H9 (cell line): ENCODE measurements around the gene BRDT. TPM values are rescaled to one million over a fixed set of nuclear protein-coding genes. Genes with fewer than 3 reads are reported as not detected.

ENCODE experiments used
- DNase-seq: peaks from one replicate; pipeline ENCODE4 v3.0.0-alpha.2; 2017
- H2AFZ ChIP-seq: one replicate; pipeline ENCODE4 v1.6.1; 2013; ENCODE audit warnings: mild to moderate bottlenecking, low read length, control low read depth, moderate library complexity
- H2AK5ac ChIP-seq: 2 replicates; pipeline ENCODE4 v1.6.1; 2013; ENCODE audit warnings: low read length, control low read depth, mixed read lengths; ENCODE audit not compliant: insufficient read length
- H2BK120ac ChIP-seq: one replicate; pipeline ENCODE4 v1.6.1; 2013; ENCODE audit warnings: low read depth, mild to moderate bottlenecking, low read length, control low read depth, inconsistent platforms; ENCODE audit not compliant: poor library complexity, severe bottlenecking
- H2BK12ac ChIP-seq: 2 replicates; pipeline ENCODE4 v1.6.1; 2013; ENCODE audit warnings: low read length, control low read depth, mixed read lengths, low read depth; ENCODE audit not compliant: insufficient read length
- H2BK15ac ChIP-seq: 2 replicates; pipeline ENCODE4 v1.6.1; 2013; ENCODE audit warnings: low read depth, low read length, control low read depth
- H2BK20ac ChIP-seq: one replicate; pipeline ENCODE4 v1.6.1; 2013; ENCODE audit warnings: low read depth, mild to moderate bottlenecking, low read length, control low read depth, inconsistent platforms; ENCODE audit not compliant: poor library complexity, severe bottlenecking
- H2BK5ac ChIP-seq: 2 replicates; pipeline ENCODE4 v1.6.1; 2013; ENCODE audit warnings: low read length, control low read depth, mixed read lengths; ENCODE audit not compliant: insufficient read length
- H3K14ac ChIP-seq: 2 replicates; pipeline ENCODE4 v1.6.1; 2013; ENCODE audit warnings: low read length, control low read depth; ENCODE audit not compliant: insufficient read depth
- H3K18ac ChIP-seq: 2 replicates; pipeline ENCODE4 v1.6.1; 2013; ENCODE audit warnings: low read depth, mild to moderate bottlenecking, mixed read lengths, low read length, control low read depth; ENCODE audit not compliant: insufficient read length
- H3K23ac ChIP-seq: 2 replicates; pipeline ENCODE4 v1.6.1; 2013; ENCODE audit warnings: low read length, control low read depth, mixed read lengths, low read depth; ENCODE audit not compliant: insufficient read length
- H3K23me2 ChIP-seq: 2 replicates; pipeline ENCODE4 v1.6.1; 2013; ENCODE audit warnings: low read depth, mild to moderate bottlenecking, mixed read lengths, low read length, control low read depth; ENCODE audit not compliant: insufficient read length, poor library complexity, severe bottlenecking
- H3K27ac ChIP-seq: 2 replicates; pipeline ENCODE4 v1.5.1; 2013; ENCODE audit warnings: low read length, control low read depth, mixed read lengths, low read depth; ENCODE audit not compliant: insufficient read length
- H3K27me3 ChIP-seq: 2 replicates; pipeline ENCODE4 v1.6.1; 2013; ENCODE audit warnings: low read length, control low read depth, inconsistent platforms; ENCODE audit not compliant: insufficient read depth
- H3K4ac ChIP-seq: 2 replicates; pipeline ENCODE4 v1.6.1; 2013; ENCODE audit warnings: low read depth, mild to moderate bottlenecking, control low read depth, inconsistent platforms, low read length, moderate library complexity
- H3K4me1 ChIP-seq: 2 replicates; pipeline ENCODE4 v1.6.1; 2013; ENCODE audit warnings: low read length, control low read depth, inconsistent platforms; ENCODE audit not compliant: insufficient read depth
- H3K4me2 ChIP-seq: 2 replicates; pipeline ENCODE4 v1.6.1; 2013; ENCODE audit warnings: low read length, control low read depth, mixed read lengths; ENCODE audit not compliant: insufficient read length, insufficient read depth
- H3K56ac ChIP-seq: 2 replicates; pipeline ENCODE4 v1.6.1; 2013; ENCODE audit warnings: low read depth, mild to moderate bottlenecking, mixed read lengths, low read length, control low read depth; ENCODE audit not compliant: insufficient read length
- H3K79me1 ChIP-seq: 2 replicates; pipeline ENCODE4 v1.6.1; 2013; ENCODE audit warnings: low read depth, mild to moderate bottlenecking, moderate library complexity, low read length, control low read depth, inconsistent platforms; ENCODE audit not compliant: insufficient read depth, poor library complexity, severe bottlenecking
- H3K79me2 ChIP-seq: 2 replicates; pipeline ENCODE4 v1.6.1; 2013; ENCODE audit warnings: low read length, control low read depth, inconsistent platforms; ENCODE audit not compliant: insufficient read depth
- H3K9ac ChIP-seq: 2 replicates; pipeline ENCODE4 v1.6.1; 2013; ENCODE audit warnings: low read length, control low read depth, mixed read lengths; ENCODE audit not compliant: insufficient read length; ENCODE audit errors: extremely low read depth
- H3K9me3 ChIP-seq: one replicate; pipeline ENCODE4 v1.6.1; 2013; ENCODE audit warnings: low read depth, low read length, inconsistent platforms; ENCODE audit not compliant: control insufficient read depth
- H3T11ph ChIP-seq: one replicate; pipeline ENCODE4 v1.6.1; 2013; ENCODE audit warnings: mild to moderate bottlenecking, low read length, control low read depth, inconsistent platforms
- H4K20me1 ChIP-seq: one replicate; pipeline ENCODE4 v1.6.1; 2013; ENCODE audit not compliant: control insufficient read depth, insufficient read length, insufficient read depth
- H4K5ac ChIP-seq: 2 replicates; pipeline ENCODE4 v1.6.1; 2013; ENCODE audit warnings: low read depth, mild to moderate bottlenecking, mixed read lengths, low read length, control low read depth; ENCODE audit not compliant: insufficient read length
- H4K8ac ChIP-seq: replicated peaks from 2 replicates; pipeline ENCODE4 v1.6.1; 2013; ENCODE audit warnings: low read length, control low read depth, mixed read lengths, low read depth; ENCODE audit not compliant: insufficient read length
- H4K91ac ChIP-seq: 2 replicates; pipeline ENCODE4 v1.6.1; 2013; ENCODE audit warnings: low read depth, mild to moderate bottlenecking, moderate library complexity, mixed read lengths, low read length, control low read depth; ENCODE audit not compliant: insufficient read length
- H3K27ac Mint-ChIP-seq, 3 experiments: 2 replicates in 2 of 3; 3 replicates in 1 of 3; pipeline ENCODE4 v1.8.0; 2020 to 2021; ENCODE audit warnings: mixed read lengths in 3 of 3, mild to moderate bottlenecking in 1 of 3, moderate library complexity in 1 of 3
- H3K27me3 Mint-ChIP-seq: 2 replicates; pipeline ENCODE4 v1.8.0; 2021; ENCODE audit warnings: low read depth, mild to moderate bottlenecking, moderate library complexity, mixed read lengths
- H3K36me3 Mint-ChIP-seq, 3 experiments: 2 replicates in 2 of 3; 3 replicates in 1 of 3; pipeline ENCODE4 v1.8.0; 2020 to 2021; ENCODE audit warnings: low read depth in 3 of 3, mixed read lengths in 3 of 3; ENCODE audit not compliant: insufficient read depth in 1 of 3
- H3K4me1 Mint-ChIP-seq, 2 experiments: 2 replicates each; pipeline ENCODE4 v1.8.0; 2020; ENCODE audit warnings: mixed read lengths in 2 of 2
- H3K4me3 Mint-ChIP-seq, 2 experiments: 2 replicates in 1 of 2; 3 replicates in 1 of 2; pipeline ENCODE4 v1.8.0; 2020 to 2021; ENCODE audit warnings: mild to moderate bottlenecking in 2 of 2, mixed read lengths in 2 of 2, moderate library complexity in 1 of 2
- H3K9me3 Mint-ChIP-seq, 2 experiments: 2 replicates in 1 of 2; 3 replicates in 1 of 2; pipeline ENCODE4 v1.8.0; 2020; ENCODE audit warnings: mild to moderate bottlenecking in 2 of 2, mixed read lengths in 2 of 2, moderate library complexity in 1 of 2
- CTCF ChIP-seq: fragments of 200-600 bp; sonication (generic); conservative IDR thresholded peaks from 3 replicates; pipeline ENCODE4 v1.8.0; 2021; ENCODE audit warnings: antibody characterized with exemption, mild to moderate bottlenecking
- total RNA-seq: library from RNA; stranded (reverse); gene quantifications from 2 replicates; pipeline ENCODE4 v1.2.1, GENCODE V29; 2021

The BRDT gene
- total RNA-seq, 1 experiment from 2014 or later = 0.15 TPM

- no peak overlapping the region for H4K8ac ChIP-seq
- no peaks in the 10 kb centered on the region for H4K20me1 ChIP-seq
- Mint-ChIP-seq H3K27me3 (no peaks in the 10 kb centered on the region), H3K4me3 (no peak overlapping the region), H3K27ac (no peak overlapping the region), H3K9me3 (no peaks in the 10 kb centered on the region), H3K36me3 (no peaks in the 10 kb centered on the region), H3K4me1 (no peaks in the 10 kb centered on the region)
- no peaks in the 10 kb centered on the region for H3K79me1 ChIP-seq
- H3K4me2 ChIP-seq = no peak overlapping the region
- no peak overlapping the region for H3K14ac ChIP-seq
- no peak for DNase-seq
- H3K4ac ChIP-seq = no peak overlapping the region
- H2AK5ac ChIP-seq = no peak overlapping the region
- H3K56ac ChIP-seq = no peak overlapping the region
- H2BK12ac ChIP-seq = no peak overlapping the region
- H3T11ph ChIP-seq = no peak overlapping the region
- H2BK15ac ChIP-seq = no peak overlapping the region
- H3K27me3 ChIP-seq = no peaks in the 10 kb centered on the region
- no peak overlapping the region for H4K91ac ChIP-seq
- H3K79me2 ChIP-seq = no peaks in the 10 kb centered on the region
- H3K23ac ChIP-seq = no peak overlapping the region
- H3K23me2 ChIP-seq = no peaks in the 10 kb centered on the region
- no peak overlapping the region for H2BK120ac ChIP-seq
- no peak overlapping the region for H2BK20ac ChIP-seq
- no peaks in the 10 kb centered on the region for H3K9me3 ChIP-seq
- no peaks in the 10 kb centered on the region for H3K4me1 ChIP-seq
- TF ChIP-seq CTCF = no peak
- H4K5ac ChIP-seq = no peak overlapping the region
- H2AFZ ChIP-seq = no peak overlapping the region
- no peak overlapping the region for H3K18ac ChIP-seq
- no peak overlapping the region for H2BK5ac ChIP-seq
- H3K9ac ChIP-seq = no peak overlapping the region
- H3K27ac ChIP-seq = no peak overlapping the region
These were observed 64.7 kb downstream of the BRDT start for GRCh38 chr1:92013923-92014322.
